GM23338 (cell line): ENCODE results near the gene GNS.

Experiments used
- CREB1 ChIP-seq: fragments of 250-450 bp; sonication (Bioruptor Pico); IDR thresholded peaks from 2 replicates; pipeline ENCODE4 v1.5.0; 2020; ENCODE audit warnings: low read depth, mild to moderate bottlenecking, moderate library complexity
- CTCF ChIP-seq, 2 experiments: fragments of 200-600 bp in 1 of 2; sonication (generic) in 1 of 2; conservative IDR thresholded peaks; 2 replicates each; pipeline versions ENCODE4 v1.5.1 to v1.6.1; 2016 to 2017; ENCODE audit warnings: antibody characterized with exemption in 2 of 2, low read depth in 2 of 2, mild to moderate bottlenecking in 2 of 2, moderate library complexity in 1 of 2
- JUNB ChIP-seq: IDR thresholded peaks from one replicate; pipeline ENCODE4 v1.6.1; 2016; ENCODE audit warnings: antibody characterized with exemption; ENCODE audit not compliant: unreplicated experiment
- POLR2AphosphoS5 ChIP-seq: IDR thresholded peaks from 2 replicates; pipeline ENCODE4 v1.6.1; 2016; ENCODE audit warnings: antibody characterized with exemption, low read depth

DNA sequence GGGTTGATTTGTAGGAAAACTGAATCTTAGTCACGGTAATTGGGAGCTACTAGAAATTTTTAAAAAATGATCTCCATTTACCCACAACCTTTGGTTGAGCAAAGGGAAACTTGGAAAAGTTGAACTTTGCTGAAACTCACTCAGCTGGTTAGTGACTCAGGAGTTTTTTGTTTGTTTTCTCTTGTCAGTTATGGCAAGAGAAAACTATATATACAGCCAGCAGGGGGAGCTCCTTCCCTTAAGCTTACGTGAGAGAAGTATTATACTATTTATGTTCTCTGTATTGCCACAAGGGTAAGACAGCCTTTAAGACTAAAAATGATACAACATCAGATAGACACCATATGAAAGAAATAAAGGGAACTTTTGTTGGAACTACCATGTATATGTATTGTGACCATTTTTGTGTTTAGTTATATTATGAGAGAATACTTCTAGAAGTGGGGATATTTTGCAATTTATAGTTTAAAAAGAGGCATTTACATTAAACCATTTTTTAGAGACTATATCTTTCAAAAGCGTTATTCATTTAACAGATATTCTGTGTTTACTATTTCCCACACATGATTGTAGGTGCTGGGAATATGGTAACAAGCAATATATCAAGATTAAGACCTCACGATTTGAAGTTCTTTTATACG is 37.1 kb upstream of the GNS start:
- TF ChIP-seq CREB1 = no peak
- TF ChIP-seq JUNB = no peak
- no peak for TF ChIP-seq POLR2AphosphoS5
- peak; percentile 69 to 96 for TF ChIP-seq CTCF (conservative IDR thresholded peaks at IDR 0.05; ENCODE audit: low read depth in 2 of 2)
